B cell (primary cell): ENCODE measurements around the gene TBC1D1.

Source experiments
- EZH2 ChIP-seq: IDR thresholded peaks from 2 replicates; pipeline ENCODE4 v1.6.1; 2012; ENCODE audit warnings: borderline replicate concordance, low read depth, mild to moderate bottlenecking, moderate library complexity, low read length; ENCODE audit not compliant: insufficient read depth, poor library complexity, severe bottlenecking
- TF ChIP-seq, protein P1 (sequence below): fragments of 200-600 bp; IDR thresholded peaks from one replicate; pipeline ENCODE4 v1.8.0; 2022; ENCODE audit warnings: antibody characterized with exemption, mild to moderate bottlenecking

GRCh38 chr4:38007645-38008044 is 116.8 kb downstream of the TBC1D1 start:
- TF ChIP-seq, protein P1, sequence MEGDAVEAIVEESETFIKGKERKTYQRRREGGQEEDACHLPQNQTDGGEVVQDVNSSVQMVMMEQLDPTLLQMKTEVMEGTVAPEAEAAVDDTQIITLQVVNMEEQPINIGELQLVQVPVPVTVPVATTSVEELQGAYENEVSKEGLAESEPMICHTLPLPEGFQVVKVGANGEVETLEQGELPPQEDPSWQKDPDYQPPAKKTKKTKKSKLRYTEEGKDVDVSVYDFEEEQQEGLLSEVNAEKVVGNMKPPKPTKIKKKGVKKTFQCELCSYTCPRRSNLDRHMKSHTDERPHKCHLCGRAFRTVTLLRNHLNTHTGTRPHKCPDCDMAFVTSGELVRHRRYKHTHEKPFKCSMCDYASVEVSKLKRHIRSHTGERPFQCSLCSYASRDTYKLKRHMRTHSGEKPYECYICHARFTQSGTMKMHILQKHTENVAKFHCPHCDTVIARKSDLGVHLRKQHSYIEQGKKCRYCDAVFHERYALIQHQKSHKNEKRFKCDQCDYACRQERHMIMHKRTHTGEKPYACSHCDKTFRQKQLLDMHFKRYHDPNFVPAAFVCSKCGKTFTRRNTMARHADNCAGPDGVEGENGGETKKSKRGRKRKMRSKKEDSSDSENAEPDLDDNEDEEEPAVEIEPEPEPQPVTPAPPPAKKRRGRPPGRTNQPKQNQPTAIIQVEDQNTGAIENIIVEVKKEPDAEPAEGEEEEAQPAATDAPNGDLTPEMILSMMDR, result no peak
- TF ChIP-seq EZH2, result no peak
